GM10847 (cell line): Measurements from ENCODE around the gene EXOG.

Experiments
- POLR2A ChIP-seq: IDR thresholded peaks from 2 replicates; pipeline ENCODE4 v1.6.1; 2011; ENCODE audit not compliant: insufficient read length; ENCODE audit errors: extremely low read depth

EXOG gene

DNA sequence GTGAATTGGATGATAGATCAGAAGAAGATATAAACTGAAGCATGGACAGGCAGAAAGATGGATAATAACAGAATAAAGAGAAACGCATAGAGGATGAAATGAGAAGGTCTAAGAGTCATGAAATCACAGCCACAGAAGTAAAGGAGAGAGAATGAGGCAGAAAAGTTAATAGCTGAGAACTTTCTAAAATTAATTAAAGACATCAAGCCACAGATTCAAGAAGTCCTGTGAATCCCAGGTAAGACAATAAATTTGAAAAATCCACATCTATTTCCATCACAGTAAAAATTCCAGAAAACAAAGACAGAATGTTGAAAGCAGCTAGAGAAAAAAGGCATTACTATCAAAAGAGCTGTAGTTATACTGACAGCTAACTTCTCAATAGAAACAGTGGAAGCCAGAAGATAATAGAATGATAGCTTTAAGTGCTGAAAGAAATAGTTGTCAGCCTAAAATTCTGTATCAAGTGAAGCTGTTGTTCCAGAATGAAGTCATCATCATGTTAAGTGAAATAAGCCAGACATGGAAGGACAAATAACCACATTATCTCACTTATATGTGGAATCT, 30.5 kb upstream of the EXOG start:
- no peak for TF ChIP-seq POLR2A

DNA sequence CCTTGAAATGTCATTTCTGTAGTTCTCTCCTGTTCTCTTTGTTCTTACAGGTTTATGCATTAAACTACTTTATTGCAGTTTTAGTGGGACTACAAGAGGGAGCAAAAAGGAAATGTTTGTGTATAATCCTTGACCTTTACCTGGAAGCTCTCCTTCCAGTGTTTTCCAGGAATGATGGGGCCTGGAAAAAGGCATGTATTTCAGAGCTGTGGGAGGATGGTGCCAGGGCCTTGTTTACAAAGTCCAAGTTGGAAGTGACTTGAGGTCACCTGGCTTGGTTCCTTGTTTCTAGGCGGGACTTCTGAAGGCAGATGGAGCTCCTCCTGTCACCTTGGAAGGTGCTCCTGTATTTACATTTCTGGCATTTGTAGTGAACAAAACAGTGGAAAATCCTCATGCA, 27.4 kb upstream of the EXOG start:
- TF ChIP-seq POLR2A, result no peak

- TF ChIP-seq POLR2A, result no peak
Observed at GRCh38 chr3:38469852-38470251, 26.3 kb upstream of the EXOG start.

- no peak for TF ChIP-seq POLR2A
Observed at GRCh38 chr3:38471260-38471857, 24.8 kb upstream of the EXOG start.

GRCh38 chr3:38472342-38472741, 23.8 kb upstream of the EXOG start:
- no peak for TF ChIP-seq POLR2A

- TF ChIP-seq POLR2A, result no peak
Observed at GRCh38 chr3:38473229-38473628, 22.9 kb upstream of the EXOG start.

GRCh38 chr3:38474928-38475605, 21.1 kb upstream of the EXOG start:
- TF ChIP-seq POLR2A, result no peak

DNA sequence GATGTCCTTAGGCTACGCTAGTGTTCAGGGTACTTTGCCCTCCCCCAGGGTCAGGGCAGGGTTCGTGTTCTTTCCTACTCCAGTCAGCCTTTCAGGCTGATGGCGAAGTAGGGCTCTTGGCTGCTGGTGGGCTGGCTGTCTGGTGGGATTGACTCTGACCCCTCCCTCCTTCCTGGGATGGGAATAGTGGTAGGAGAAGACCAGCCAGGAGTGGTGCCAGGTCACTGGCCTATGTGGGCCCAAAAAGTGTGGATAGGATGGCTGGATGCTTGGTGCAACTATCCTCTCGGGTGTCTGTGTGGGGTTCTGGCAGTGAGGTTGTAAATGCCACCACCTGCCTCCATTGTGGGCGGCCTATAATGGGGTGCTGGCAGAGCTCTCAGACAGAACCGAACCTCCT, 20.4 kb upstream of the EXOG start:
- no peak for TF ChIP-seq POLR2A

GRCh38 chr3:38476157-38476756, 19.9 kb upstream of the EXOG start:
- TF ChIP-seq POLR2A, result no peak

DNA sequence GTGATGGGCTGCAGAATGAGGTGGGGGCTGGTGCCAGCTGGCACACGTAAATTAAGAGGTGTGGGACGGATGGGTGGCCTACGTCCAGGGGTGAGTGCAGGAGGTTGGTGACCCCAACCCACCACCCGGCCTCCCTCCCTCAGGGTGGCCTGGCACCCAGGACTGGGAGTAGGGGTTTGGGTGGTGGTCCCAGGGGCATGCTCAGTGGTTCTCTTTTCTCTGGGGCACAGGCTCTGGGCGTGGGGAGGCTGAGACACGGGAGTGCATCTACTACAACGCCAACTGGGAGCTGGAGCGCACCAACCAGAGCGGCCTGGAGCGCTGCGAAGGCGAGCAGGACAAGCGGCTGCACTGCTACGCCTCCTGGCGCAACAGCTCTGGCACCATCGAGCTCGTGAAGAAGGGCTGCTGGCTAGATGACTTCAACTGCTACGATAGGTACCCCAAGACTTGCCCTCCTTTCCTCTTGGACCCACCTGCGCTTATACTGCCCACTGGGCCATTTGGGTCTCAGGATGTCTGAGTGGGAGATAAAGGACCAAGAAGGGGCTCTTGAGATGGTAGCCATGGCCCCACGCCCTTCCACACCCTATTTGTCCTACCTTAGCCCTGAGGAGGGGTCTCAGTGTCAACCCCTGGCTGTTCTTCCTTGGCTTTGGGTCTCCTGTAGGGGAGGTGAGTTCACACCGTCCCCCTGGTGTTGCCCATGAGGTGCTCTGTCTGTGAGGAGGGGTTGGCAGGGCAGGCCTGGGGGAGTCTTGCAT, 18.9 kb upstream of the EXOG start:
- TF ChIP-seq POLR2A, result no peak

DNA sequence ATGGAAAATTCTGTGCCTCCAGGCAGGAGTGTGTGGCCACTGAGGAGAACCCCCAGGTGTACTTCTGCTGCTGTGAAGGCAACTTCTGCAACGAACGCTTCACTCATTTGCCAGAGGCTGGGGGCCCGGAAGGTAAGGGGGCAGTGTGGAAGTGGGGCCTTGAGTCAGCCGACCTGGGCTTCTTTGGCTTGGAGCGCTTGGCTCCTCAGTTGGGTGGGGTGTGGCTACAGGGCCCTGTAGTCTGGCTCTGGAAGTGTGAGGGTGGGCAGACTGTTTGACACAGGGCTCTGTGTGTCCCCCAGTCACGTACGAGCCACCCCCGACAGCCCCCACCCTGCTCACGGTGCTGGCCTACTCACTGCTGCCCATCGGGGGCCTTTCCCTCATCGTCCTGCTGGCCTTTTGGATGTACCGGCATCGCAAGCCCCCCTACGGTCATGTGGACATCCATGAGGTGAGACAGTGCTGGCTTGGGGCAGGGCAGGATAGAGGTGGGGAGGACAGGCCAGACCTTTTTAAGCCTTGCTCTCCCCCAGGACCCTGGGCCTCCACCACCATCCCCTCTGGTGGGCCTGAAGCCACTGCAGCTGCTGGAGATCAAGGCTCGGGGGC, 18.2 kb upstream of the EXOG start:
- TF ChIP-seq POLR2A, result no peak

- TF ChIP-seq POLR2A, result no peak
Observed at GRCh38 chr3:38478901-38479300, 17.2 kb upstream of the EXOG start.

DNA sequence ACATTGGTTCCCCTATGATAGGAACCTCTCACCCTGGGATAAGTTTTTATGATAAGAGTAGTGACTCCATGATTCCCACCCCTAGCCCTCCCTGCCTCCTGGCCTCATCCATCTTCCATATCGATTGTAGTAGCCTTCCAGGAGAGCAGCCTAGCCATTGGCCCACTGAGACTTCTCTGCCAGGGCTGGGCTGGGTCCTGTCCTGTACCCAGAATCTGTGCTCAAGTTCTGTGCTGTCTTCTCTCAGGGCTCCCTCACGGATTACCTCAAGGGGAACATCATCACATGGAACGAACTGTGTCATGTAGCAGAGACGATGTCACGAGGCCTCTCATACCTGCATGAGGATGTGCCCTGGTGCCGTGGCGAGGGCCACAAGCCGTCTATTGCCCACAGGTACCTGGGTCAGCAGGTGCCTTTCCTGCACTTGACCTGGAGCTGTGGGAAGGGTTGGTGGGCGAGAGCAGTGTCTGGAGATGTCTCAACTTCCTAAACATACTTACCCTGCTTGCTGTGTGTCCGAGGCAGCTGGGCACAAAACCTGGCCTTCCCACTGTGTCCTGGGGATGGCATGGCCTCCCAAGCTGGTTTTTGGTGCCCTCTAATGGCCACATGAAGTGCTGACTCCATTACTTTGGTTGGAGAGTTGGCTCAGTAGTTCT, 16.6 kb upstream of the EXOG start:
- TF ChIP-seq POLR2A, result no peak

DNA sequence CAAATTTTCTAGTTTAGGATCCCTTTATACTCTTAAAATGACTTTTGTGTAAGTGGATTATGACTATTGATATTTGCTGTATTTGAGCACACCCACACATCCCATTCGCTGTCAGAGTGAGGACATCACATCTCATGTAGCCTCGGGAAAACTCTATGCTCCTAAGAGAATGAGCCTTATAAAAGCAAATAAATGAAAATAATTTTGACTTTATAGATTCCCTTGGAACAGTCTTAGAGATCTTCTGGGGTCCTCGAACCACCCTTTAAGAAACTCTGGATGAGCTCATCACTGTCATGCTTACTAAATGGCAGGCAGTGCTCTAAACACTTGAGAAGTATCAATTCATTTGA, 16.1 kb upstream of the EXOG start:
- no peak for TF ChIP-seq POLR2A

- TF ChIP-seq POLR2A, result no peak
Observed at GRCh38 chr3:38480930-38481329, 15.2 kb upstream of the EXOG start.
